ENCODE results near the gene NDST4. TPM values are rescaled to one million over a fixed set of nuclear protein-coding genes. Genes with fewer than 3 reads are reported as not detected.

Gene NDST4
- polyA plus RNA-seq, 2 of the 4 experiments (the other 2 are of a cell fraction): 0.04 TPM; not detected in 1

DNA sequence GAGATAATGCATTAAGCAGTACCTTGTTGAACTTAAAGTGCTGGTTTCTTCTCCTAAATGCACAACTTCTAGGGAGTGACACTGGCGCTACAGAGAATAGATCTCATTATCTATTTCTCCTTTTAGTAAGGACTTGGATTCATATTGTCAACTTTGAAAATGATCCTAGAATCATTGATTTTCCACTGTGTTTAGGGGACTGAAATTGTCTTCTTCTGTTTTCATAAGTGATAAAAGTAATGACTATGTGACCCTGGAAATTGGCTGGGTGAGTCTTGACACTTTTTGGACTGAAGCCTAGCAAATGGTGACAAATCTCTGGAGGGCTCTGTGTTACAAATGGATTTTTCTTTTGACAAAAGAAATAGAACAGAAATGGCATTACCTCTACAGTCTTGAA lies 167.8 kb downstream of the NDST4 start:
- POLR2A ChIA-PET: no interaction called here
- FAIRE-seq (no peak), ATAC-seq (no peak)

DNA sequence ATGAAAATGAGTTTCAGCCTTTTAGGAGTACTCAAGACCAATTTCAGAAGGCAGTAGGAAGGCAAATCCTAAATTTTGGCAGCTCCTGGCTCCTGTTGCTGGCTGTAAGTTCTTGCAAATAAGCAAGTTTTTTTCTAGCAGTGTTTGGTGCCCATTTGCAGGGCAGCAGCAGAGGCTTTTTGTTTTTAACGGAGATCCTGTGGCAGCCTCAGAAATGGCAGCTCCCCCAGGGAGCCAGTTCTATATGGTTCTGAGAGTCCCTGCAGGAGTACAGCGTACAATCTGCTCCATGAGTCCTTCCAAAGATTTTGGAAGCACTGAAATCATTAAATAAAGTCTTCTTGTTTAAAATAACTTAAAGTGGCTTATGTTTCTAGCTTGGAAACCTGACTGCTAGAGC lies 171.9 kb downstream of the NDST4 start:
- FAIRE-seq (no peak), ATAC-seq (no peak), DNase-seq (ENCODE audit: low read depth in 1 of 2, low spot score in 1 of 2) (no peak)
- Histone ChIP-seq H3K27ac (no peak overlapping the region), H3K4me2 (no peak overlapping the region), H3K4me3 (no peak overlapping the region), H3K4me1 (no peaks in the 10 kb centered on the region), H3K9me3 (no peaks in the 10 kb centered on the region)
- ChIA-PET CTCF (no interaction called here), POLR2A (no interaction called here)
- WGBS (ENCODE audit: missing lambda C conversion rate): 5% methylated on average over 2 of the region's 2 CpGs
- no peak for TF ChIP-seq KDM1A (IDR thresholded peaks at IDR 0.05; ENCODE audit: low read depth)
- no peak for TF ChIP-seq RCOR1 (IDR thresholded peaks at IDR 0.05; ENCODE audit: low read depth, low read length)
- TF ChIP-seq MYC (IDR thresholded peaks at IDR 0.05; ENCODE audit: borderline replicate concordance, low read length): no peak
- no peak for TF ChIP-seq NPAS2 (CRISPR knock-in tag; IDR thresholded peaks at IDR 0.05; ENCODE audit: borderline replicate concordance)
- TF ChIP-seq SMC3 (IDR thresholded peaks at IDR 0.05): no peak
- TF ChIP-seq TFCP2L1 (CRISPR knock-in tag; IDR thresholded peaks at IDR 0.05): no peak
- TF ChIP-seq EHF (CRISPR knock-in tag; IDR thresholded peaks at IDR 0.05): no peak
- no peak for TF ChIP-seq MAZ (IDR thresholded peaks at IDR 0.05; ENCODE audit: borderline replicate concordance, low read depth, low read length)
- no peak for TF ChIP-seq HOXB5 (CRISPR knock-in tag; IDR thresholded peaks at IDR 0.05)
- TF ChIP-seq RARB (CRISPR knock-in tag; IDR thresholded peaks at IDR 0.05): no peak
- no peak for TF ChIP-seq HOXA7 (CRISPR knock-in tag; IDR thresholded peaks at IDR 0.05)
- TF ChIP-seq GATA3 (IDR thresholded peaks at IDR 0.05; ENCODE audit: borderline replicate concordance): no peak
- no peak for TF ChIP-seq HDAC2 (IDR thresholded peaks at IDR 0.05)

More for the DNA sequence above, 167.8 kb downstream of the NDST4 start:
- Histone ChIP-seq H3K27ac (no peak overlapping the region), H3K9me3 (no peaks in the 10 kb centered on the region), H3K4me3 (no peak overlapping the region), H3K4me2 (no peak overlapping the region), H3K4me1 (no peaks in the 10 kb centered on the region)
- CTCF ChIA-PET: interaction anchor here (0.6 kb wide), 1 partner anchor 1712 kb away, joined by 3 read pairs; no protein-coding TSS in a partner anchor
- DNase-seq (ENCODE audit: low read depth in 1 of 2, low spot score in 1 of 2): no peak
- TF ChIP-seq ZSCAN20 (CRISPR knock-in tag; IDR thresholded peaks at IDR 0.05) (no peak), REST (IDR thresholded peaks at IDR 0.05) (no peak), EP300 (IDR thresholded peaks at IDR 0.05) (no peak), HDAC2 (IDR thresholded peaks at IDR 0.05) (no peak), HEYL (CRISPR knock-in tag; IDR thresholded peaks at IDR 0.05) (no peak), CEBPB (IDR thresholded peaks at IDR 0.05) (no peak), RFX5 (IDR thresholded peaks at IDR 0.05) (no peak), TP53 (CRISPR knock-in tag; IDR thresholded peaks at IDR 0.05) (no peak), SMC3 (IDR thresholded peaks at IDR 0.05) (no peak), CHD4 (IDR thresholded peaks at IDR 0.05; ENCODE audit: borderline replicate concordance) (no peak), PHF8 (IDR thresholded peaks at IDR 0.05; ENCODE audit: borderline replicate concordance, low read depth) (no peak), HOXB13 (CRISPR knock-in tag; IDR thresholded peaks at IDR 0.05; ENCODE audit: low read depth) (no peak), NR3C1 (IDR thresholded peaks at IDR 0.05) (no peak), HOXB5 (CRISPR knock-in tag; IDR thresholded peaks at IDR 0.05) (no peak)
- WGBS (ENCODE audit: missing lambda C conversion rate): 35% methylated on average over 1 of the region's 1 CpG

DNA sequence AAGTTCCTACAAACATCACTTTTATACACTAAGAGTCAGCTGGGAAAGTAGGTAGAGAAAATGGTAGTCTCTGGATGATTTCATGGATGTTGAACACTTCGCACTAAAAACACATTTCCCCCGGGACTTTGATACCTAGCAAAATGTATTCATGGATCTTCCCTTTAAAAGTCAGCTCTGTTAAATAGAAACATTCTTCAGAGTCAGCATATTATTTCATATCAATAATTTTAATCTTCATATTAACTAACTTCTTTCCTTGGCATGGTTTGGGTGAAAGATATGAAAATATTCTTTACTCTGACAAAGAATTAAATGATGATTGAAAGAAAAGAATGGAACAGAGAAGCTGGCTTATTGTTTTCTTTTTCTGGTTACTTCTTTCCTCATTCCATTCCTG lies 185.5 kb downstream of the NDST4 start:
- no peak for ATAC-seq
- 25% methylated on average over 2 of the region's 2 CpGs for WGBS (ENCODE audit: missing lambda C conversion rate)
- no peak overlapping the region for H3K4me3 ChIP-seq
- no peaks in the 10 kb centered on the region for H3K9me3 ChIP-seq
- no peak overlapping the region for H3K27ac ChIP-seq
- ChIA-PET POLR2A (no interaction called here), CTCF (no interaction called here)
- no peak for DNase-seq (ENCODE audit: low read depth in 1 of 2, low spot score in 1 of 2)
- FAIRE-seq: no peak
- no peak overlapping the region for H3K4me2 ChIP-seq
- no peaks in the 10 kb centered on the region for H3K4me1 ChIP-seq
- no peak for TF ChIP-seq TFCP2L1 (CRISPR knock-in tag; IDR thresholded peaks at IDR 0.05)
- TF ChIP-seq HOXA7 (CRISPR knock-in tag; IDR thresholded peaks at IDR 0.05): no peak
- TF ChIP-seq RARB (CRISPR knock-in tag; IDR thresholded peaks at IDR 0.05): no peak
- TF ChIP-seq EHMT2 (IDR thresholded peaks at IDR 0.05; ENCODE audit: low read depth): no peak
- TF ChIP-seq TP53 (CRISPR knock-in tag; IDR thresholded peaks at IDR 0.05): no peak
- TF ChIP-seq HDAC2 (IDR thresholded peaks at IDR 0.05): no peak
- no peak for TF ChIP-seq JUN (IDR thresholded peaks at IDR 0.05)
- TF ChIP-seq REST (IDR thresholded peaks at IDR 0.05): no peak
- TF ChIP-seq, protein P1, sequence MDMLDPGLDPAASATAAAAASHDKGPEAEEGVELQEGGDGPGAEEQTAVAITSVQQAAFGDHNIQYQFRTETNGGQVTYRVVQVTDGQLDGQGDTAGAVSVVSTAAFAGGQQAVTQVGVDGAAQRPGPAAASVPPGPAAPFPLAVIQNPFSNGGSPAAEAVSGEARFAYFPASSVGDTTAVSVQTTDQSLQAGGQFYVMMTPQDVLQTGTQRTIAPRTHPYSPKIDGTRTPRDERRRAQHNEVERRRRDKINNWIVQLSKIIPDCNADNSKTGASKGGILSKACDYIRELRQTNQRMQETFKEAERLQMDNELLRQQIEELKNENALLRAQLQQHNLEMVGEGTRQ (IDR thresholded peaks at IDR 0.05): no peak
- no peak for TF ChIP-seq KDM5A (IDR thresholded peaks at IDR 0.05)
- TF ChIP-seq HOXB5 (CRISPR knock-in tag; IDR thresholded peaks at IDR 0.05): no peak
- TF ChIP-seq ZFP36 (IDR thresholded peaks at IDR 0.05; ENCODE audit: borderline replicate concordance, partially characterized antibody): no peak
